GM18907 (cell line): ENCODE measurements around the gene PCNX2.
A peak's percentile ranks its signal among the peaks of the same experiment; 100 is the strongest.

ENCODE experiments used
- ATAC-seq: cut with Tn5 transposase; IDR thresholded peaks from one replicate; pipeline ENCODE4 v1.9.1; 2021; ENCODE audit warnings: mild to moderate bottlenecking, moderate library complexity; ENCODE audit not compliant: unreplicated experiment

Gene PCNX2

GRCh38 chr1:232949636-232950196 is 345.8 kb downstream of the PCNX2 start:
- no peak for ATAC-seq

GRCh38 chr1:232944347-232944746 is 351.2 kb downstream of the PCNX2 start:
- no peak for ATAC-seq

DNA sequence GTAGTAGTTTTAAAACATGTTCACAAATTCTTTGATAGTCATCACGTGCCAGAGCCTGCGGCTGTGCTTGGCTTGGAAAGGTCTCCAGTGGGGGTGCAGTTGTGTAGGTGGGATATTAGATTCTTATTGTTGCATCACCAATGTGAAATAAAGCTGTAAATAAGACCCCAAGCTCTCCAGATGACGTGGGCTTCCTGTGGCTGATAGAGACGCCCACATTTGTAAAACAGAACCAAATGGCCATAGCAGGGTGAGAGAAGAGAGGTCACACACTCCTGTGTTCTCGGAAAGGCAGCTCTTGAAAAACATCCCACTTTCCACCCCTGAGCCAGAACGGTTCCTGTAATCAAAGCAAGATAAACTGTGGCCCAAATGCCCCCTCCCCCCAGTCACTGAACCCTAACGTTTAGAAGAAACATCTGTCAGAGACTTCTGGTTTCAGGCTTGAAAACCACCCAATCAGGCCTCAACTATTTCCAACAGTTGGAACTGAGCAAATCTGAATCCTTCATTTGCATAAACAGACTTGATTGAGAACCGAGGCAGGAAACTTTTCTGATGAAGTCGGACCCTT is 351.8 kb downstream of the PCNX2 start:
- peak; percentile 47 for ATAC-seq

DNA sequence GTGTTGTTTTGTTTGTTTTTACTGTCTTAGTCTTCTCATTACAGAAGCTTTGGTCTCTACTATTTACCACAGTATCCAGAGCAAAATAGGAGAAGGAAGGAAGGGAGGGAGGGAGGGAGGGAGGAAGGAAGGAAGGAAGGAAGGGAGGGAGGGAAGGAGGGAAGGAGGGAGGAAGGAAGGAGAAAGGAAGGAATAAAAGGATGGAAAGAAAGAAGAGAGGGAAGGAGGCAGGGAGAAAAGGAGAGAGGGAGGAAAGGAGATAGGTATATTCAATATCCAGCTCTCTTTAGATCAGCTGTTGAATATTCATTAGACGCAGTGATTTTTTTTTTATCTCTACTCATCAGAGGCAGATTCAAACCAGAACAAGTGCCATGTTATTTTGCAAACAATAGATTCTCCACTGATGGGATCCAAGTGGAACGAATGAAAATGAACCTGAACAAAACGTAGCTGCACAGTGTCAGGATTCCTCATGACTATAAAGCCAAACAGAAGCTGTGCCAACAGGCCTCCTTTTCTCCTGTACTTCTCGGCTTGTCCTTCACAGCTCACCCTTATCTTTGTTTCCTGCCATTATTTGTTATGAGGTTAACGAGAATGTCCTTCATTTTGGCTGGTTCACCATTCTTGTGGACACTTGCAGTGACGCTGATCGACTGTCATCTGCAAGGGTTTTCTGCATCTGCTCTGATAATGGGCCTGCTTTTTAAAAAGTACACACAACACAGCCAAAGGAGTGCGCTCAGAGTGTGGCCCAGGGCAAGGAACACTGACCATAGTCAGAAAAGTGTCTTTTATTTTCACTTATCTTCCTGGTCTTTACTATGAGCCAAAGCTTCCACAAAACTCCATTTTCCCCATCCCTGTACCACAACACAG is 352.9 kb downstream of the PCNX2 start:
- ATAC-seq: no peak

DNA sequence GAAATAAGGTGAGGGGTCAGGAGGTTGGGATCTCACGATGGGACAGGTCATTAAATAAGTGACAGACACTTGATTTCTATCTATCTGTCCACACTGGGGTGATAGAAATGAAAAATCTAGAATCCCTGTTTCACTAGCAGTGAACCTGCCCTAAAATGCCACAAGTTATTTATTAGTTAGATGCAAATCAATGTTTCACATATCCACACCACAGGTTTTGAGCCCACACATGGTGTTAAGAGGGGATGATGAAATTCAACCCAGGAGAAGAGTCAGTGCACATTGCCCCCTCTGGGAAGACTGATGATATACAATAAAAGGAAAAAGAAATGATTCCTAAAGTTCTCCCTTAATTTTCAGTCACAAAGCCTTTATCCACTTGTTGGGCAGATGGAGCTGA is 355.3 kb downstream of the PCNX2 start:
- ATAC-seq: peak; percentile 80

GRCh38 chr1:232939748-232940147 is 355.8 kb downstream of the PCNX2 start:
- no peak for ATAC-seq

GRCh38 chr1:232938926-232939325 is 356.6 kb downstream of the PCNX2 start:
- ATAC-seq: no peak

DNA sequence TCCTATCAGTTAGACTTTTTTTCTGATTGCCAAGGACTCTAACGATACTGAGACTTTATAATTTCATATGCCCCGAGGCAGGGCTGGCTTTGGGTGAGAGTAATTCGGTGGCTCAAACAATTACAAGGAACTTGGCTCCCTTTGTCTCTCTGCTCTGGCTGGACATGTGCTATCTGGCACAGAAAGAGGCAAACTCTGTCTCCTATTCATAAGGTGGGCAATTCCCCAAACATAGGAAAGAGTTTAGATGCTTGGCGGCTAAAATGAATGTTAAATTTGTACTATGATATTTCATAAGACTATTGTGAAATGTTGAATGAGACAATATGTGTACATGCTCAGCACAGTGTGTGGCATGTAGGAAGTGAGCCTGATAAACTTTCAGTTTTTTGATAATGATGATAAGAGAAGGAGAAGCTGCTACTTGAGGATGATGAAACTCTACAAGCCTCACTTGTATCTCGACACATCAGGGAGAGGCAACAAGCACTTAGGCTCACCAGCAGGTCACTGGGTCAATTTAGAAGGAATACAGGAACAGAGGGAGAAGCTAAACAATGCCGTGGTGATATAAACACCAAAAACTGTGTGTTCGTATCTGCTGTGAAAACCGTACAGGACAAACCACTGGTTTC is 357.7 kb downstream of the PCNX2 start:
- ATAC-seq: no peak

DNA sequence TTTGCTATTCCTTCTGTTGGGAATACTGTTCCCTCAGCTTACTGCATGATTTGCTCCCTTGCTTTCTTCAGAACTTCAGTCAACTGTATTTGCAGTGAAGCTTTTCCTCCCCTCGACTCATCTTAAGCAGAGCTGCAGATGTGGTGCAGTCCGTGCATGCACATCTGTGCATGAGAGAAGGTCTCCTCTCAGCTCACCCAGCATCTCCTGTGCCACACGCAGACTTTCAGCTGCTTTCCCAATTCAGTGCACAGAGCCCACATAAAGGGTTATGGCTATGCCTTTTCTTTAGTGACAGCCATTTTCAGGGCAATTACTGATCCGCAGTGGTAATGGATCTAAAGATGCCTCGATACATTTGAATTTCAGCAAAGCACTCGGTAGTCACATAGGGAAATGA is 358.6 kb downstream of the PCNX2 start:
- no peak for ATAC-seq
